ENCODE results near the gene ROCK2.

The ROCK2 gene

GRCh38 chr2:11376071-11376470, 31.6 kb upstream of the ROCK2 start:
- TF ChIP-seq, protein P1, sequence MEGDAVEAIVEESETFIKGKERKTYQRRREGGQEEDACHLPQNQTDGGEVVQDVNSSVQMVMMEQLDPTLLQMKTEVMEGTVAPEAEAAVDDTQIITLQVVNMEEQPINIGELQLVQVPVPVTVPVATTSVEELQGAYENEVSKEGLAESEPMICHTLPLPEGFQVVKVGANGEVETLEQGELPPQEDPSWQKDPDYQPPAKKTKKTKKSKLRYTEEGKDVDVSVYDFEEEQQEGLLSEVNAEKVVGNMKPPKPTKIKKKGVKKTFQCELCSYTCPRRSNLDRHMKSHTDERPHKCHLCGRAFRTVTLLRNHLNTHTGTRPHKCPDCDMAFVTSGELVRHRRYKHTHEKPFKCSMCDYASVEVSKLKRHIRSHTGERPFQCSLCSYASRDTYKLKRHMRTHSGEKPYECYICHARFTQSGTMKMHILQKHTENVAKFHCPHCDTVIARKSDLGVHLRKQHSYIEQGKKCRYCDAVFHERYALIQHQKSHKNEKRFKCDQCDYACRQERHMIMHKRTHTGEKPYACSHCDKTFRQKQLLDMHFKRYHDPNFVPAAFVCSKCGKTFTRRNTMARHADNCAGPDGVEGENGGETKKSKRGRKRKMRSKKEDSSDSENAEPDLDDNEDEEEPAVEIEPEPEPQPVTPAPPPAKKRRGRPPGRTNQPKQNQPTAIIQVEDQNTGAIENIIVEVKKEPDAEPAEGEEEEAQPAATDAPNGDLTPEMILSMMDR (IDR thresholded peaks at IDR 0.05; ENCODE audit: borderline replicate concordance, insufficient read depth, low read depth, low read length): no peak

DNA sequence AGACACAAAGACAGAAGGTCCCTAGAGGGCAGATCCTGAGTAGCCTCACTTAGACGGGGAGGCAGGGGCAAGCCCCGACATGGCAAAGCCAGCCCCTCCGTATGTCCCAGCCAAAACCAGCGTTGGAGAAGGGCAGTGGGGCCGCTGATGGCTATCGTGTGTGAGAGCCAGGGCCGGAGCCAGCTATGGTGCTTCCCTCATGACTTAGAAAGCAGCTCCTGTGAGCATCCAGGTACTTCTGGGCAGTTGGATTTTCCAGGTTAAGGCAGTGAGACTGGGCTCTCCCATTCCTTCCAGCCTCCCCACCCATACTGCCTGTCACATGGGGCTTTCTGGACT, 31.2 kb upstream of the ROCK2 start:
- TF ChIP-seq, protein P1 (IDR thresholded peaks at IDR 0.05; ENCODE audit: borderline replicate concordance, insufficient read depth, low read depth, low read length): no peak
- H3K4me3 ChIP-seq (ENCODE audit: low read depth, low read length): no peak overlapping the region

More at GRCh38 chr2:11376071-11376470, 31.6 kb upstream of the ROCK2 start:
- H3K4me3 ChIP-seq (ENCODE audit: low read depth, low read length): no peak overlapping the region

- no peak overlapping the region for H3K4me3 ChIP-seq (ENCODE audit: low read depth, low read length)
- TF ChIP-seq, protein P1 (IDR thresholded peaks at IDR 0.05; ENCODE audit: borderline replicate concordance, insufficient read depth, low read depth, low read length): no peak
These were observed 30.7 kb upstream of the ROCK2 start for GRCh38 chr2:11375025-11375688.

DNA sequence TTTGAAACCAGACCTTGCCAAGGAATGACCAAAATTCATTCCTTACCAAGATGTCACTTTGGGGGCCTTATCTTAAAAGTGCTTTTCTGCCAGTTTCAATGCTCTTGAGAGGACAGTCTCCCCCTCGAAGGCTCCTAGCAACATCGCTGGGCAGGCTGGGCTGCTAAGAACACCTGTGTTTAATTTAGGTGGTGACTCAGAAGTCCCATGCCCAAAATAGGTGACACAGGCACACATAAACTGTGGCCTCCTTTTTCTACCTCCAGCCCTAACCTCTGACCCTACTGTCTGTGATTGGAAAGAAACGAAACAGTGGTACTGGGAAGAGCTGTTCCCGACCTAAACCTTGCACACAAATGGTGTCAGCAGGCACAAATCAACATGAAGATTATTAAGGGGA, 28.7 kb upstream of the ROCK2 start:
- TF ChIP-seq, protein P1 (IDR thresholded peaks at IDR 0.05; ENCODE audit: borderline replicate concordance, insufficient read depth, low read depth, low read length): no peak
- H3K4me3 ChIP-seq (ENCODE audit: low read depth, low read length): no peak overlapping the region

- TF ChIP-seq, protein P1 (IDR thresholded peaks at IDR 0.05; ENCODE audit: borderline replicate concordance, insufficient read depth, low read depth, low read length): no peak
- H3K4me3 ChIP-seq (ENCODE audit: low read depth, low read length): no peak overlapping the region
These were observed 26.9 kb upstream of the ROCK2 start for GRCh38 chr2:11371092-11371937.

DNA sequence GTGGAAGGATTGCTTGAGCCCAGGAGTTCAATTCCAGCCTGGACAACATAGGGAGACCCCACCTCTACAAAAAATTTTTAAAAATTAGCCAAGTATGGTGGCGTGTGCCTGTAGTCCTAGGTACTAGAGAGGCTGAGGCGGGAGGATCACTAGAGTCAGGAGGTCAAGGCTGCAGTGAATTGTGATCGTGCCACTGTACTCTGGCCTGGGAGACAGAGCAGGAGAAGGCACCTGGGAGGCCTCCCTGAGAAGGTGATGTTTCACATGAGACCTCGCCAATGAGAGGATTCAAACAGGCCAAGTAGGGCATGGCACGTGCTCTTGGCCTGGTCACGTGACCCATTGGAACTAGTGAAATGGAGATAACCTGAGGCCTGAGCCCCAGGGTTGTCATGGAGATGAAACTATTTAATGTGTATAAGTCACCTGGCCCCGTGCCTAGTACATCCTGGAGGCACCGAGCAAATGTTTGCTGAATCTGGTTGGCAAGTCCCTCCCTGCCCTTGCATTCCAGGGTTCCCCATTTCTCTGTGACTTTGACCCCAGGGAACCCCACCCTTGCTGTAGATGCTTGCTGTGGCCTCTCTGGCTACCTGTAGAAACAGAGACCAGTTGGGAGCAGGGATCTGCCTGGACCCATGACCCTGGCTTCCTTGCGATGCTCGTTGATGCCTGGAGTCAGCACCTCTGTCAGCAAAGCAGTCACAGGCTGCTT, 26.1 kb upstream of the ROCK2 start:
- no peak overlapping the region for H3K4me3 ChIP-seq (ENCODE audit: low read depth, low read length)
- TF ChIP-seq, protein P1 (IDR thresholded peaks at IDR 0.05; ENCODE audit: borderline replicate concordance, insufficient read depth, low read depth, low read length): no peak
